Upper lobe of left lung (tissue), 4 donors: ENCODE measurements around the gene TBX18.

Source experiments
- POLR2A ChIP-seq, 4 donors: fragments of 450-650 bp; IDR thresholded peaks; one replicate each; pipeline ENCODE4 v1.5.1; 2016 to 2017; ENCODE audit warnings: antibody characterized with exemption in 4 of 4, mild to moderate bottlenecking in 2 of 4
- POLR2AphosphoS5 ChIP-seq, 2 donors: sonication (generic); formaldehyde crosslinking; IDR thresholded peaks; one replicate each; pipeline ENCODE4 v1.5.1; 2017; ENCODE audit warnings: antibody characterized with exemption in 2 of 2

DNA sequence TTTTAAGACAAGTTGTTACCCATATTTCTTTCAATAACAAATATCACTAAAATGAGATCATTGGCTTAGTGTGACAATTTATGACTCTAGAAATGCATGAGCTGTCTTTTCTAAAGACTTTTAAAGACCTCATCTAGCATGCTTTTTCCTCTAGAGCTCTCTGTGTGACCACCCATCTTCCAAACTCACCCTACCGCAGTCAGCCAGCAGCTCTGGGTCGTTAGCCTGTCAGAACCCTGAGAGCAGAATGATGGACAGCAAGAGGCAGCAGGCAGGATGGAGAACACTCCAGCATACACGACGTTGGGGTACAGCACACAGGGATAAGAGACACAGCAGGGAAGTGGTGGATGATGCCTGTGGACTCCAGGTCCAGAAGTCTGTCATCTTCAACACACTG is 45.1 kb upstream of the TBX18 start:
- TF ChIP-seq POLR2AphosphoS5 (IDR thresholded peaks at IDR 0.05) (no peak), POLR2A (IDR thresholded peaks at IDR 0.05) (no peak)
